Stimulated activated memory B cell treated with anti-CD40 and anti-IgM and Interleukin-4, amounts not matched to agents 10 μg/mL and 1 μg/mL and 100 μg/mL, for 72 hours (primary cell): ENCODE measurements around the gene ZIC5.

Source experiments
- ATAC-seq: fragments of 150-1000 bp; cut with Tn5 transposase; 2 replicates; pipeline ENCODE4 v1.10.0; 2021
- H3K27ac Mint-ChIP-seq: one replicate; pipeline ENCODE4 v1.8.0; 2022; ENCODE audit warnings: mild to moderate bottlenecking, mixed read lengths
- H3K27me3 Mint-ChIP-seq: one replicate; pipeline ENCODE4 v1.8.0; 2022; ENCODE audit warnings: mixed read lengths
- H3K36me3 Mint-ChIP-seq: one replicate; pipeline ENCODE4 v1.8.0; 2022; ENCODE audit warnings: mixed read lengths
- H3K4me1 Mint-ChIP-seq: one replicate; pipeline ENCODE4 v1.8.0; 2022; ENCODE audit warnings: mixed read lengths
- H3K4me3 Mint-ChIP-seq: one replicate; pipeline ENCODE4 v1.8.0; 2022; ENCODE audit warnings: mild to moderate bottlenecking, moderate library complexity, mixed read lengths
- H3K9me3 Mint-ChIP-seq: one replicate; pipeline ENCODE4 v1.8.0; 2022; ENCODE audit warnings: mixed read lengths

Gene ZIC5

GRCh38 chr13:99970651-99971575 is 654 bp downstream of the ZIC5 start:
- no peak for ATAC-seq
- peaks cover 4% of the 10 kb centered on the region for H3K36me3 Mint-ChIP-seq
- no peak overlapping the region for H3K4me3 Mint-ChIP-seq

GRCh38 chr13:99969919-99970650 is 1.5 kb downstream of the ZIC5 start:
- H3K4me3 Mint-ChIP-seq, result peak overlapping the region; percentile 78
- no peak for ATAC-seq
- peaks cover 4% of the 10 kb centered on the region for H3K36me3 Mint-ChIP-seq
- H3K27ac Mint-ChIP-seq, result no peak overlapping the region
- H3K27me3 Mint-ChIP-seq, result peaks cover 87% of the 10 kb centered on the region
- peaks cover 14% of the 10 kb centered on the region for H3K4me1 Mint-ChIP-seq
- peaks cover 10% of the 10 kb centered on the region for H3K9me3 Mint-ChIP-seq

More at GRCh38 chr13:99970651-99971575, 654 bp downstream of the ZIC5 start:
- Mint-ChIP-seq H3K4me1 (peaks cover 14% of the 10 kb centered on the region), H3K27ac (no peak overlapping the region), H3K27me3 (peaks cover 87% of the 10 kb centered on the region), H3K9me3 (peaks cover 10% of the 10 kb centered on the region)

GRCh38 chr13:99969453-99969918 is 2.1 kb downstream of the ZIC5 start:
- H3K9me3 Mint-ChIP-seq, result peaks cover 10% of the 10 kb centered on the region
- peaks cover 4% of the 10 kb centered on the region for H3K36me3 Mint-ChIP-seq
- peaks cover 14% of the 10 kb centered on the region for H3K4me1 Mint-ChIP-seq
- ATAC-seq, result no peak
- H3K4me3 Mint-ChIP-seq, result peak overlapping the region; percentile 78
- H3K27ac Mint-ChIP-seq, result no peak overlapping the region
- H3K27me3 Mint-ChIP-seq, result peaks cover 83% of the 10 kb centered on the region

DNA sequence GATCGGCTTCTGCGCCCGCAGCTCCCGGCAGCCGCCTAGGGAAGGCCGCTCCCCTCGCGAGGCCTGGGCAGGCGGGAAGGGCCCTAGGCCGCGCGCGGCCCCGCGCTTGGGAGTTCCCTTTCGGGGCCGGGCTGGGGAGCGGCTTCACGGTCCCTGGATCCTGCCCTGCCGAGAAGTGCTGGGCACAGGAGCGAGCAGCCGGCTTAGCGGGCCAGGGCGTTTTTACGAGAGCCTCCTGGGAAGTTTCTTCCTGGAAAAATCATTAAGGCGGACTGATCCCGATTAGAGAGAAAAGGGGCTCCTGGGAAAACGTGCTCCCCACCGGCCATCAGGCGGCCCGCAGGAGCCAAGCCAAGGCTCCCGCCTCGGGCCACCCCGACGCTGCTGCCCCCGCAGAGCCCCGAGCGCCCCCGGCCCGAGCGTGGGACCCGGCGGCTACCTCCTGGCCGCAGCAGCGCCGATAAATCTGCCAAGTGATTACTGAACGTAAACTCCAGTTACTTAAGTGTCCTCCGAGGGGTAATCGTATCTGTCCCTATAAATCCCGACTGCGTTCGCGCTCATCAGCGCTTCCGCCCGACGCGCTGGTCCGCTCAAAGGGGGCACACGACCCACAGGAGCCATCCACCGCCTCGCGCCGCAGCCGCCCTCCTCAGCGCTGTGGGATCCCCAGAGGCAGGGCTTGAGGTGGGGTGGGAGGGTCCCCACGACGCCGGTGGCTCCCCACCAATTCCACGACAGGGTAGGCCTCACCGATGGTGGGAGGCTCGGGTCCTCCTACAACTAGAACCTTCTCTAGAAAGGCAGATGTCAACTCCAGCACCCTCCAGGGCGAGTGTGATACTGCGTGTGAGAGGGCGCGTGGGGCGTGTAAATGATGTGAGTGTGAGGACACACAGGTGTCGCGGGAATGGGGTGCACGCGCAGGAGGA is 2.8 kb downstream of the ZIC5 start:
- Mint-ChIP-seq H3K27me3 (peaks cover 76% of the 10 kb centered on the region), H3K27ac (no peak overlapping the region), H3K4me3 (peak overlapping the region; percentile 77), H3K4me1 (peaks cover 14% of the 10 kb centered on the region), H3K9me3 (peaks cover 10% of the 10 kb centered on the region), H3K36me3 (peaks cover 4% of the 10 kb centered on the region)
- ATAC-seq, result no peak

DNA sequence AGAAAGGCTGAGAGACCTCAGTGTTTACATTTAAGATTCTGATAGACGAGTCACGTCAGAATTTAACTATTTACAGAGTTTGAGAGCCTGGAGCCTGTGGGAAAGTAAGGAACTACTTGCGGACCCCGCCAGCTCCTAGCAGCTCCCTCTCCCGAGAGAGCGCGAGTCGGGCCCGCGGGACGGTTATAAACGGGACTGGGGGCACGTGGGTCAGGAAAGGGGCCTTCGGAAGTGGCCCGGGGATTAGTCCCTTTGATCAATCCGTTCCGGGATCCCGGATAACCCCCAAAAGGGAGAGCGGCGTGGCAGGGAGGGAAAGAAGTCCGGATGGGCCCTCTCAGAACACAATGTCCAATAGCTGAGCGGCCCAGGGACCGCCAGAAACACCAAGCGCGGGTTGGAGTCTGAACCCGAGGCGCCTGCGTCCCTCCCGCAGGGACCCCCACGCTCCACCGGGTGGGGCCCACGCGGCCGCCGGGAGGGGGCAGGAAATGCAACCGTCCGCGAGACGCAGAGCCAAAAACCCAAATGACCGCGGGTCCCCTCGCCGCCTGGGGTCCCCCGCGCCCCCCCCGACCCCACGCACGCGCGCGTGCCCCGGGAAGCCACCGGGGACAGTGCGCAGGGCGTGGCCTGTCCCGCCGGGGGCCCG is 3.6 kb downstream of the ZIC5 start:
- Mint-ChIP-seq H3K9me3 (peaks cover 8% of the 10 kb centered on the region), H3K27ac (no peak overlapping the region), H3K4me1 (peaks cover 14% of the 10 kb centered on the region), H3K4me3 (peak overlapping the region; percentile 4), H3K27me3 (peaks cover 68% of the 10 kb centered on the region), H3K36me3 (peaks cover 4% of the 10 kb centered on the region)
- ATAC-seq, result no peak

DNA sequence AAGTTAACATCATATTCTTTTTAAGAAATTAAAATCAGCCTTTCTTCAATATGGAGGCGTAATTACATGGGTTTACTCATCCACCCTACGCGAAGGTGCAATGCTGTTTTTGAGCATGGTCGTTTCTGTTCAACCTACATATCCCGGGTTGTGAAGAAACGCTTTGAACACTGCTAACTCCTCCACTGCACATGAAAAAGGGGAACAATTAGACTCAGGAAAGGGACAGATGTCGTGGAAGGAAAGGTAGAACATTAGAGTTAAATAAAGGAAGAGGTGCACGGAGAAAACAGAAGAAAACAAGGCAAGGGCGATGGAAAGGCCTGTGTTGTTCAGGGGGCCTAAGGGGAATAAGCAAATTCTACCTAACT is 4.1 kb downstream of the ZIC5 start:
- peaks cover 8% of the 10 kb centered on the region for H3K9me3 Mint-ChIP-seq
- peaks cover 67% of the 10 kb centered on the region for H3K27me3 Mint-ChIP-seq
- H3K4me1 Mint-ChIP-seq, result peaks cover 14% of the 10 kb centered on the region
- peaks cover 4% of the 10 kb centered on the region for H3K36me3 Mint-ChIP-seq
- ATAC-seq, result no peak
- peak overlapping the region; percentile 4 for H3K4me3 Mint-ChIP-seq
- no peak overlapping the region for H3K27ac Mint-ChIP-seq

- Mint-ChIP-seq H3K9me3 (peaks cover 8% of the 10 kb centered on the region), H3K36me3 (peaks cover 4% of the 10 kb centered on the region), H3K4me3 (no peak overlapping the region), H3K27ac (no peak overlapping the region), H3K4me1 (peaks cover 14% of the 10 kb centered on the region), H3K27me3 (peaks cover 70% of the 10 kb centered on the region)
- no peak for ATAC-seq
These were observed 5.3 kb downstream of the ZIC5 start for GRCh38 chr13:99966064-99966805.

DNA sequence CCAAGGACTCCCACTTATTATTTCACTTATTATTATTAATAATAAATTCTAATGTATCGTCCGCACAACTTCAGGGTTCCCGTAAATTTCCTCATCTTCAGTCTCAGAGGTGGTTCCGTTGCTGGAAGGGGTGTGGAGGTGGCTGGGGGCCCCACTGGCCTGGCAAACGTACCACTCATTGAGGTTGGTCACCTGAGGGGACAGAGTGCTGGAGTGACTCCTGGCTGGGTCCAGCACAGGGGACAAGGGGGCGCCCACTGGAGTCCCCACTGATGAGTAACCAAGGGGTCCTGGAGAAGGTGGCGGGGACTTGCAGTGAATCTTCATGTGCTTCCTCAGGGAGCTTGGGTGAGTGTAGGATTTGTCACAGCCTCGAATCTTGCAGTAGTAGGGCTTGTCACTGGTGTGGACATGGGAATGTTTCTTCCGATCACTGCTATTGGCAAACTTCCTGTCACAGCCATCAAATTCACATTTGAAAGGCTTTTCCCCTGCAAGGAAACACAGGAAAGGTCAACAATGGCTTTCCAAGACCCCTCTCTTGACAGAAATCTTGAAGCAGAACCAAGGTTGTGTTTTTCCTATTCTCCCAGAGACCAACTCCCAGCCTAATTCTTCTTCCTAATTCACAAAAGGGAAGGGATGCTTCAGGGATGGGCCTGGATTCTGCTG is 6.1 kb downstream of the ZIC5 start:
- H3K36me3 Mint-ChIP-seq, result peaks cover 4% of the 10 kb centered on the region
- peaks cover 77% of the 10 kb centered on the region for H3K27me3 Mint-ChIP-seq
- H3K4me3 Mint-ChIP-seq, result no peak overlapping the region
- peaks cover 8% of the 10 kb centered on the region for H3K9me3 Mint-ChIP-seq
- H3K27ac Mint-ChIP-seq, result no peak overlapping the region
- H3K4me1 Mint-ChIP-seq, result peaks cover 14% of the 10 kb centered on the region
- ATAC-seq, result no peak

DNA sequence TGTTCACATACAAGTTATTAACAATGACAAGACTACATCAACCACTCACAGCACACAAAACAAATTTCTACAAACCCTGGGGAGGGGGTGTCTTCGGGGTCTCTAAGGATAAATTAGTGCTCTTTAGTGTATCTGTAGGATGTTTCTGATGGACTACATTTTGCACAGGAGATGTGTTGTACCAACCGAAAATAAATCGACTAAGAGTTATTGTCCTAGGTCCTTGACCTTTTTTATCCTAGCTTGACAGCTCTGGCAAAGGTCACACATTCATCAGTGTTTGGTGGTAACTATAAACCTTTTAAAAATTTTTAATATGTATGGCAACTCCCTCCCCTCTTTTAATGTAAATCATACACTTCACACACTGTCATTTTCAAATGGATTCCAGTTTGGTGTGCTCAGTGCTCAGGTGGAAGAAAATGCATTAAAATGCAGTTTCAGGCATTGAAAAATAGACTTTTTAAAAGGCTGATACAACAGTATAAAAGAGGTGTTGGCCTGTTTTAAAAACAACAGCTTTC is 7.7 kb downstream of the ZIC5 start:
- peaks cover 4% of the 10 kb centered on the region for H3K9me3 Mint-ChIP-seq
- H3K27me3 Mint-ChIP-seq, result peaks cover 76% of the 10 kb centered on the region
- H3K27ac Mint-ChIP-seq, result no peak overlapping the region
- no peak for ATAC-seq
- H3K4me1 Mint-ChIP-seq, result peaks cover under 1% of the 10 kb centered on the region
- no peak overlapping the region for H3K4me3 Mint-ChIP-seq
- H3K36me3 Mint-ChIP-seq, result no peaks in the 10 kb centered on the region

GRCh38 chr13:99962242-99962641 is 9.3 kb downstream of the ZIC5 start:
- Mint-ChIP-seq H3K36me3 (no peaks in the 10 kb centered on the region), H3K9me3 (no peaks in the 10 kb centered on the region), H3K27me3 (peaks cover 78% of the 10 kb centered on the region), H3K4me3 (no peak overlapping the region), H3K27ac (no peak overlapping the region), H3K4me1 (no peaks in the 10 kb centered on the region)
- ATAC-seq, result no peak

DNA sequence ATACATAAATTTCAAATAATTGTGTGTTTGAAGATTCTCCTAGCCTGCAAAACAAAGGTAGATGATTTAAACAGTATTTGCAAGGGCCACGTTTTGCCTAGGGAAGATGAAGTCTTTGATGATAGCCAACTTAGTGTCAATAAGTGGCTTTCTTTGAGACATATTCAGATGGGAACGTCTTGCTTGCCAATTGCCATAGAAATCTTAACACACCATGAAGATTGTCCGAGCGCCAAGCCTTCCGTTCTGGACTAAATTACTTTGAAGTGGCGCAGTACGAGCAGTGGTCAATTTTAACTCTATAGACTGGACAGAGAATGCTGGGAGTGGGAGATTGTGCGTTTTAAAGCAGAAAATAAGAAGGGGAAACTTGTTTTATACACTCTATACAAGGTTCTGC is 9.9 kb downstream of the ZIC5 start:
- H3K27ac Mint-ChIP-seq, result no peak overlapping the region
- no peaks in the 10 kb centered on the region for H3K9me3 Mint-ChIP-seq
- no peak overlapping the region for H3K4me3 Mint-ChIP-seq
- peaks cover 4% of the 10 kb centered on the region for H3K4me1 Mint-ChIP-seq
- no peak for ATAC-seq
- no peaks in the 10 kb centered on the region for H3K36me3 Mint-ChIP-seq
- peaks cover 78% of the 10 kb centered on the region for H3K27me3 Mint-ChIP-seq

GRCh38 chr13:99960663-99961311 is 10.8 kb downstream of the ZIC5 start:
- H3K4me3 Mint-ChIP-seq, result no peak overlapping the region
- peaks cover 78% of the 10 kb centered on the region for H3K27me3 Mint-ChIP-seq
- H3K9me3 Mint-ChIP-seq, result no peaks in the 10 kb centered on the region
- peaks cover 12% of the 10 kb centered on the region for H3K4me1 Mint-ChIP-seq
- ATAC-seq, result no peak
- no peak overlapping the region for H3K27ac Mint-ChIP-seq
- H3K36me3 Mint-ChIP-seq, result no peaks in the 10 kb centered on the region
